ENCODE data around the gene TMCO1. TPM values are rescaled to one million over a fixed set of nuclear protein-coding genes. Genes with fewer than 3 reads are reported as not detected.

Gene TMCO1
- total RNA-seq, 1 experiment from 2014 or later: 64.1 TPM

- no peaks in the 10 kb centered on the region for H3K9me2 ChIP-seq (ENCODE audit: insufficient read depth)
- no peak for TF ChIP-seq EZH2 (IDR thresholded peaks at IDR 0.05; ENCODE audit: low read depth)
- TF ChIP-seq, protein P1, sequence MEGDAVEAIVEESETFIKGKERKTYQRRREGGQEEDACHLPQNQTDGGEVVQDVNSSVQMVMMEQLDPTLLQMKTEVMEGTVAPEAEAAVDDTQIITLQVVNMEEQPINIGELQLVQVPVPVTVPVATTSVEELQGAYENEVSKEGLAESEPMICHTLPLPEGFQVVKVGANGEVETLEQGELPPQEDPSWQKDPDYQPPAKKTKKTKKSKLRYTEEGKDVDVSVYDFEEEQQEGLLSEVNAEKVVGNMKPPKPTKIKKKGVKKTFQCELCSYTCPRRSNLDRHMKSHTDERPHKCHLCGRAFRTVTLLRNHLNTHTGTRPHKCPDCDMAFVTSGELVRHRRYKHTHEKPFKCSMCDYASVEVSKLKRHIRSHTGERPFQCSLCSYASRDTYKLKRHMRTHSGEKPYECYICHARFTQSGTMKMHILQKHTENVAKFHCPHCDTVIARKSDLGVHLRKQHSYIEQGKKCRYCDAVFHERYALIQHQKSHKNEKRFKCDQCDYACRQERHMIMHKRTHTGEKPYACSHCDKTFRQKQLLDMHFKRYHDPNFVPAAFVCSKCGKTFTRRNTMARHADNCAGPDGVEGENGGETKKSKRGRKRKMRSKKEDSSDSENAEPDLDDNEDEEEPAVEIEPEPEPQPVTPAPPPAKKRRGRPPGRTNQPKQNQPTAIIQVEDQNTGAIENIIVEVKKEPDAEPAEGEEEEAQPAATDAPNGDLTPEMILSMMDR (conservative IDR thresholded peaks at IDR 0.05): no peak
- H3K79me2 ChIP-seq (ENCODE audit: low read depth): peaks cover 13% of the 10 kb centered on the region
- no peak overlapping the region for H3K4me3 ChIP-seq
- intact Hi-C loops (cut with micrococcal nuclease; ENCODE audit: unreplicated experiment): no loop called here
- DNase-seq: no peak
- no peaks in the 10 kb centered on the region for H3K4me1 ChIP-seq (replicated peaks; ENCODE audit: insufficient read depth)
- POLR2A ChIA-PET (ENCODE audit: unreplicated experiment): no interaction called here
- no peaks in the 10 kb centered on the region for H3K27me3 ChIP-seq (ENCODE audit: insufficient read depth, low read depth)
- no peak overlapping the region for H3K27ac ChIP-seq
- 0 out of 2 replicates have a peak, but pooled peaks cover 5% of the 10 kb centered on the region for H4K20me1 ChIP-seq (ENCODE audit: insufficient read depth)
- no peak overlapping the region for H3K4me2 ChIP-seq
- CTCF ChIA-PET: no interaction called here
- no peaks in the 10 kb centered on the region for H3F3A ChIP-seq (ENCODE audit: insufficient read depth, low read depth)
- peaks cover 15% of the 10 kb centered on the region; the same call in 1 of the 2 replicates for H3K36me3 ChIP-seq (ENCODE audit: low read depth)
- BruUV-seq (replicated peaks): no TSS peak
- no peak overlapping the region for H2AFZ ChIP-seq
- no peaks in the 10 kb centered on the region for H3K9me3 ChIP-seq (ENCODE audit: insufficient read depth, low read depth)
These were observed 5.2 kb downstream of the TMCO1 start for GRCh38 chr1:165763442-165763841.

- no peak overlapping the region for H2AFZ ChIP-seq
- H3K27ac ChIP-seq: no peak overlapping the region
- 0 out of 2 replicates have a peak, but pooled peaks cover 5% of the 10 kb centered on the region for H4K20me1 ChIP-seq (ENCODE audit: insufficient read depth)
- no peaks in the 10 kb centered on the region for H3K9me2 ChIP-seq (ENCODE audit: insufficient read depth)
- BruUV-seq (replicated peaks): no TSS peak
- no peak for TF ChIP-seq EZH2 (IDR thresholded peaks at IDR 0.05; ENCODE audit: low read depth)
- TF ChIP-seq, protein P1 (conservative IDR thresholded peaks at IDR 0.05): no peak
- H3K79me2 ChIP-seq (ENCODE audit: low read depth): peaks cover 6% of the 10 kb centered on the region
- intact Hi-C loops (cut with micrococcal nuclease; ENCODE audit: unreplicated experiment): no loop called here
- H3F3A ChIP-seq (ENCODE audit: insufficient read depth, low read depth): no peaks in the 10 kb centered on the region
- ChIA-PET CTCF (no interaction called here), POLR2A (ENCODE audit: unreplicated experiment) (no interaction called here)
- no peak overlapping the region for H3K4me3 ChIP-seq
- H3K4me1 ChIP-seq (replicated peaks; ENCODE audit: insufficient read depth): no peaks in the 10 kb centered on the region
- peaks cover 18% of the 10 kb centered on the region; the same call in 1 of the 2 replicates for H3K36me3 ChIP-seq (ENCODE audit: low read depth)
- no peak for DNase-seq
- H3K9me3 ChIP-seq (ENCODE audit: insufficient read depth, low read depth): no peaks in the 10 kb centered on the region
- H3K27me3 ChIP-seq (ENCODE audit: insufficient read depth, low read depth): no peaks in the 10 kb centered on the region
- H3K4me2 ChIP-seq: no peak overlapping the region
These were observed 5.9 kb downstream of the TMCO1 start for GRCh38 chr1:165762725-165763124.

DNA sequence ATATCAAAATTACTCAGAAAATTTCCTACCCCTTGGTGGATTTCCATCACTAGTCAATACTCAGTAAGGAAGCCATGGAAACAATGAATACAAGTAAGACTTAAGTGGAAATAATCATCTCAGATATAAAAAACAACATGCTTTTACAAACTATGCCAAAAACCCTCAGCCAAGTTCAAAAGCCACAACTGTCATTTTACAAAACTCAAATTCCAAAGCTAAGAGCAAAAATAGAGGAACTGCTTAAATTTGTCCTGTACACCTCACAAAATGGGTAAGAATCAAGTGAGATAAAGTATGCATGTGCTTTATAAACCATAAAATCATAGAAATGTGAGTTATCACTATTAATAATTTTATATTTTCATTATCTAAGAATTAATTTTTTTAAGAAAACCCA is 9.6 kb downstream of the TMCO1 start:
- Histone ChIP-seq H3K4me1 (replicated peaks; ENCODE audit: insufficient read depth) (no peaks in the 10 kb centered on the region), H3K9me2 (ENCODE audit: insufficient read depth) (no peaks in the 10 kb centered on the region), H3K79me2 (ENCODE audit: low read depth) (no peaks in the 10 kb centered on the region), H3F3A (ENCODE audit: insufficient read depth, low read depth) (no peaks in the 10 kb centered on the region), H3K9me3 (ENCODE audit: insufficient read depth, low read depth) (no peaks in the 10 kb centered on the region), H3K27me3 (ENCODE audit: insufficient read depth, low read depth) (no peaks in the 10 kb centered on the region), H4K20me1 (ENCODE audit: insufficient read depth) (no peaks in the 10 kb centered on the region; the same call in 1 of the 2 replicates), H3K4me2 (no peak overlapping the region), H3K36me3 (ENCODE audit: low read depth) (peaks cover 8% of the 10 kb centered on the region; the same call in 1 of the 2 replicates), H3K4me3 (no peak overlapping the region), H2AFZ (no peak overlapping the region), H3K27ac (no peak overlapping the region)
- TF ChIP-seq, protein P1 (conservative IDR thresholded peaks at IDR 0.05): no peak
- TF ChIP-seq EZH2 (IDR thresholded peaks at IDR 0.05; ENCODE audit: low read depth): no peak
- CTCF ChIA-PET: no interaction called here
- intact Hi-C loops (cut with micrococcal nuclease; ENCODE audit: unreplicated experiment): no loop called here
- BruUV-seq (replicated peaks): no TSS peak
- POLR2A ChIA-PET (ENCODE audit: unreplicated experiment): no interaction called here
- no peak for DNase-seq
